Endothelial cell of umbilical vein (primary cell): ENCODE data around the gene KRT33A. TPM values are rescaled to one million over a fixed set of nuclear protein-coding genes. Genes with fewer than 3 reads are reported as not detected.

ENCODE experiments used
- BruUV-seq: library from RNA; stranded (reverse); fragments of 400-500 nt; replicated peaks from 2 replicates; lab custom pipeline; 2021; lab: Mats Ljungman, UMichigan
- CTCF ChIA-PET: fragments of 300-600, 350-600 bp; sonication (Branson Sonifier 250); formaldehyde crosslinking; loops from one replicate; lab custom pipeline; 2021; ENCODE audit warnings: antibody characterized with exemption, inconsistent platforms; lab: Charles Lee
- POLR2A ChIA-PET: fragments of 300-600, 350-600 bp; sonication (Branson Sonifier 250); formaldehyde crosslinking; loops from one replicate; lab custom pipeline; 2021; ENCODE audit warnings: antibody characterized with exemption, inconsistent platforms; lab: Charles Lee
- DNase-seq: peaks from one replicate; pipeline ENCODE4 v3.0.0-alpha.2; 2011; ENCODE audit warnings: low read depth, low spot score
- FAIRE-seq: peaks from 2 replicates; lab custom pipeline; 2011; peaks lifted over from hg19 to GRCh38; lab: Jason Lieb, UNC
- H2AFZ ChIP-seq: 2 replicates; pipeline ENCODE4 v1.6.0; 2012; ENCODE audit warnings: low read depth, low read length, control low read depth, inconsistent platforms
- H3K27ac ChIP-seq: 2 replicates; pipeline ENCODE4 v1.5.1; 2011; ENCODE audit warnings: low read depth, mild to moderate bottlenecking, control low read depth, low read length, moderate library complexity; ENCODE audit not compliant: insufficient read depth
- H3K27me3 ChIP-seq, 2 experiments: 2 replicates each; pipeline versions ENCODE4 v1.6.0 to v1.6.1; 2011; ENCODE audit warnings: low read length in 2 of 2, mixed read lengths in 1 of 2; ENCODE audit not compliant: control insufficient read depth in 2 of 2, insufficient read depth in 2 of 2
- H3K36me3 ChIP-seq, 2 experiments: 2 replicates in 1 of 2; 3 replicates in 1 of 2; pipeline ENCODE4 v1.5.1; 2011; ENCODE audit warnings: low read length in 2 of 2, mild to moderate bottlenecking in 1 of 2, moderate library complexity in 1 of 2; ENCODE audit not compliant: control insufficient read depth in 2 of 2, insufficient read depth in 2 of 2; ENCODE audit errors: extremely low read depth in 1 of 2
- H3K4me1 ChIP-seq: 3 replicates; pipeline ENCODE4 v1.5.1; 2011; ENCODE audit warnings: mild to moderate bottlenecking, low read length; ENCODE audit not compliant: control insufficient read depth, insufficient read depth; ENCODE audit errors: extremely low read depth
- H3K4me2 ChIP-seq: 2 replicates; pipeline ENCODE4 v1.6.1; 2011; ENCODE audit warnings: low read length, control low read depth, mixed read lengths; ENCODE audit not compliant: insufficient read depth
- H3K4me3 ChIP-seq, 3 experiments: fragments of 200-600 bp in 1 of 3; sonication (generic), shearing (Covaris generic) in 1 of 3; replicated peaks in 1 of 3; 2 replicates each; pipeline ENCODE4 v1.5.1; 2011 to 2016; ENCODE audit warnings: control low read depth in 3 of 3, low read length in 3 of 3, mild to moderate bottlenecking in 2 of 3, inconsistent platforms in 1 of 3, low read depth in 1 of 3, moderate library complexity in 1 of 3; ENCODE audit not compliant: insufficient read depth in 1 of 3
- H3K79me2 ChIP-seq: 2 replicates; pipeline ENCODE4 v1.6.0; 2012; ENCODE audit warnings: low read length, inconsistent platforms; ENCODE audit not compliant: control insufficient read depth, insufficient read depth
- H3K9ac ChIP-seq: replicated peaks from 2 replicates; pipeline ENCODE3; 2011; ENCODE audit warnings: low read length, control low read depth; ENCODE audit not compliant: insufficient read depth; ENCODE audit errors: extremely low read depth
- H3K9me1 ChIP-seq: replicated peaks from 3 replicates; pipeline ENCODE4 v1.6.0; 2011; ENCODE audit warnings: mild to moderate bottlenecking, low read length; ENCODE audit not compliant: control insufficient read depth, insufficient read depth; ENCODE audit errors: extremely low read depth
- H3K9me3 ChIP-seq: replicated peaks from 2 replicates; pipeline ENCODE4 v1.5.1; 2012; ENCODE audit warnings: low read length, inconsistent platforms; ENCODE audit not compliant: control insufficient read depth, insufficient read depth
- H4K20me1 ChIP-seq: replicated peaks from 2 replicates; pipeline ENCODE3; 2011; ENCODE audit warnings: mild to moderate bottlenecking, low read length; ENCODE audit not compliant: control insufficient read depth, insufficient read depth; ENCODE audit errors: extremely low read depth
- EZH2 ChIP-seq: IDR thresholded peaks from 2 replicates; pipeline ENCODE4 v1.6.1; 2012; ENCODE audit warnings: borderline replicate concordance, low read depth, mild to moderate bottlenecking, moderate library complexity, low read length, inconsistent platforms; ENCODE audit not compliant: severe bottlenecking
- FOS ChIP-seq: IDR thresholded peaks from 2 replicates; pipeline ENCODE4 v1.6.1; 2011; ENCODE audit warnings: mild to moderate bottlenecking, low read length, moderate library complexity, borderline replicate concordance; ENCODE audit not compliant: insufficient read depth
- GATA2 ChIP-seq: IDR thresholded peaks from 2 replicates; pipeline ENCODE4 v1.7.0; 2011; ENCODE audit warnings: low read depth, mild to moderate bottlenecking, moderate library complexity, mixed read lengths, low read length; ENCODE audit not compliant: insufficient read length, insufficient read depth
- JUN ChIP-seq: IDR thresholded peaks from 2 replicates; pipeline ENCODE4 v1.6.1; 2011; ENCODE audit warnings: borderline replicate concordance, low read depth; ENCODE audit not compliant: insufficient read length, insufficient read depth
- MYC ChIP-seq: IDR thresholded peaks from one replicate; pipeline ENCODE4 v1.6.1; 2011; ENCODE audit warnings: mild to moderate bottlenecking, low read depth, low read length
- POLR2A ChIP-seq: IDR thresholded peaks from 2 replicates; pipeline ENCODE4 v1.6.1; 2012; ENCODE audit warnings: low read depth, mild to moderate bottlenecking, control low read depth, low read length
- POLR2AphosphoS5 ChIP-seq: IDR thresholded peaks from 2 replicates; pipeline ENCODE4 v1.6.1; 2012; ENCODE audit warnings: low read depth, mild to moderate bottlenecking, control low read depth, low read length, moderate library complexity; ENCODE audit not compliant: insufficient read depth
- dilution Hi-C: fragments of 300-500 bp; cut with MboI; formaldehyde crosslinking; loops from one replicate; pipeline ENCODE4 v1.15.0; 2019; ENCODE audit warnings: low sequenced_read_pairs; ENCODE audit not compliant: extremely low pct_ligation_motif_present
- intact Hi-C: fragments of 100-400 bp; cut with micrococcal nuclease; formaldehyde crosslinking; loops from one replicate; pipeline ENCODE4 v1.10.0; 2022
- polyA plus RNA-seq, 4 experiments: library from polyadenylated mRNA; depleted of rRNA in 3 of 4; stranded (reverse) in 3 of 4; unstranded in 1 of 4; fragments of >200 nt; gene quantifications; 2 replicates each; pipeline versions ENCODE4 v1.2.1 to v1.2.3, GENCODE V29; 2011 to 2012; ENCODE audit warnings: missing spikeins in 1 of 4
- total RNA-seq: library from RNA; stranded (reverse); gene quantifications from 2 replicates; pipeline ENCODE4 v1.2.3, GENCODE V29; 2021
- TF ChIP-seq, protein P1 (sequence below), 2 donors: IDR thresholded peaks; 1 replicate in 1 of 2; 2 replicates in 1 of 2; pipeline ENCODE4 v1.5.1; 2011; ENCODE audit warnings: low read length in 2 of 2, mild to moderate bottlenecking in 2 of 2, moderate library complexity in 2 of 2, control low read depth in 1 of 2, inconsistent platforms in 1 of 2, low read depth in 1 of 2; ENCODE audit not compliant: insufficient read depth in 1 of 2; ENCODE audit errors: extremely low read depth in 1 of 2
- TF ChIP-seq, protein P2 (sequence below): IDR thresholded peaks from 2 replicates; pipeline ENCODE4 v1.6.1; 2011; ENCODE audit not compliant: insufficient read depth, insufficient read length

The KRT33A gene
- total and polyA plus RNA-seq, 2 donors (not counting 3 experiments of a cell fraction or from before 2014, with no cell fraction given): not detected

DNA sequence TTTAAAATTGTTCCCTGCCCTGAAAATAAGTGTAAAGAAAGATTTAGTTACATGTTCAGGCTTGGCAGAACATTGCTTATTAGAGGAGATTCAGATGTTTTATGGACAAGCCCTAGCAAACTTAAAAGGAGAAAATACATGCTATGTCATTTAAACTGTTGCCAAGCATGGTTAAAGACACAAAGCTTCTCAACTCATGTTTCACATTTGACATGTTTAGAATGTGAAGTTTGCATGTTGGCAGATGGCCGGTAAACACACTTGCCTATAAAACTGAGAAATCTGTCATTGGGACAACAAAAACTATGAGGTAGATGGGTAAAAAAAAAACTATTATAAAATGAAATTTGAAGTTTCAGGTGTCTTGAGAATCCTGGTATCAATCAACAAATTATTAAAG, 53.8 kb downstream of the KRT33A start:
- no TSS peak for BruUV-seq
- no peaks in the 10 kb centered on the region for H3K79me2 ChIP-seq
- CTCF ChIA-PET: no interaction called here
- no peak for DNase-seq
- dilution Hi-C loops (no loop called here), intact Hi-C loops (no loop called here)
- no peak overlapping the region for H3K27ac ChIP-seq
- POLR2A ChIA-PET: no interaction called here
- H3K9me3 ChIP-seq: no peaks in the 10 kb centered on the region
- no peak overlapping the region for H3K4me3 ChIP-seq
- no peak for FAIRE-seq
- no peak overlapping the region for H3K9ac ChIP-seq
- H2AFZ ChIP-seq: no peak overlapping the region
- H3K27me3 ChIP-seq: no peaks in the 10 kb centered on the region
- H3K36me3 ChIP-seq: no peaks in the 10 kb centered on the region
- no peaks in the 10 kb centered on the region for H3K9me1 ChIP-seq
- no peak overlapping the region for H3K4me2 ChIP-seq
- TF ChIP-seq GATA2 (no peak), FOS (no peak), POLR2A (no peak), EZH2 (no peak), MYC (no peak), JUN (no peak), POLR2AphosphoS5 (no peak)
- TF ChIP-seq, protein P1, sequence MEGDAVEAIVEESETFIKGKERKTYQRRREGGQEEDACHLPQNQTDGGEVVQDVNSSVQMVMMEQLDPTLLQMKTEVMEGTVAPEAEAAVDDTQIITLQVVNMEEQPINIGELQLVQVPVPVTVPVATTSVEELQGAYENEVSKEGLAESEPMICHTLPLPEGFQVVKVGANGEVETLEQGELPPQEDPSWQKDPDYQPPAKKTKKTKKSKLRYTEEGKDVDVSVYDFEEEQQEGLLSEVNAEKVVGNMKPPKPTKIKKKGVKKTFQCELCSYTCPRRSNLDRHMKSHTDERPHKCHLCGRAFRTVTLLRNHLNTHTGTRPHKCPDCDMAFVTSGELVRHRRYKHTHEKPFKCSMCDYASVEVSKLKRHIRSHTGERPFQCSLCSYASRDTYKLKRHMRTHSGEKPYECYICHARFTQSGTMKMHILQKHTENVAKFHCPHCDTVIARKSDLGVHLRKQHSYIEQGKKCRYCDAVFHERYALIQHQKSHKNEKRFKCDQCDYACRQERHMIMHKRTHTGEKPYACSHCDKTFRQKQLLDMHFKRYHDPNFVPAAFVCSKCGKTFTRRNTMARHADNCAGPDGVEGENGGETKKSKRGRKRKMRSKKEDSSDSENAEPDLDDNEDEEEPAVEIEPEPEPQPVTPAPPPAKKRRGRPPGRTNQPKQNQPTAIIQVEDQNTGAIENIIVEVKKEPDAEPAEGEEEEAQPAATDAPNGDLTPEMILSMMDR (IDR thresholded peaks at IDR 0.05; ENCODE audit: extremely low read depth in 1 of 2, insufficient read depth in 1 of 2, low read depth in 1 of 2, low read length in 2 of 2): no peak
- TF ChIP-seq, protein P2, sequence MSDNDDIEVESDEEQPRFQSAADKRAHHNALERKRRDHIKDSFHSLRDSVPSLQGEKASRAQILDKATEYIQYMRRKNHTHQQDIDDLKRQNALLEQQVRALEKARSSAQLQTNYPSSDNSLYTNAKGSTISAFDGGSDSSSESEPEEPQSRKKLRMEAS: no peak
- H4K20me1 ChIP-seq: no peaks in the 10 kb centered on the region
- H3K4me1 ChIP-seq: no peaks in the 10 kb centered on the region

Other genes with a start within 250 kb of the KRT33A start
Only the 30 nearest of the 34 such genes appear.
- not detected in 2 replicates for gene KRTAP4-12, start 226.6 kb downstream of the KRT33A start, total RNA-seq
- gene KRTAP4-12, start 226.6 kb downstream of the KRT33A start, polyA plus RNA-seq: not detected in 2 replicates
- gene KRTAP4-6, start 210.3 kb downstream of the KRT33A start, total RNA-seq: not detected in 2 replicates
- gene KRTAP4-6, start 210.3 kb downstream of the KRT33A start, polyA plus RNA-seq: not detected in 2 replicates
- not detected in 2 replicates for gene KRTAP4-5, start 201.0 kb downstream of the KRT33A start, total RNA-seq
- gene KRTAP4-5, start 201.0 kb downstream of the KRT33A start, polyA plus RNA-seq: not detected in 2 replicates
- gene KRTAP4-4, start 190.1 kb downstream of the KRT33A start, total RNA-seq: not detected in 2 replicates
- not detected in 2 replicates for gene KRTAP4-4, start 190.1 kb downstream of the KRT33A start, polyA plus RNA-seq
- not detected in 2 replicates for gene KRTAP4-3, start 182.6 kb downstream of the KRT33A start, total RNA-seq
- gene KRTAP4-3, start 182.6 kb downstream of the KRT33A start, polyA plus RNA-seq: not detected in 2 replicates
- gene KRTAP4-2, start 172.6 kb downstream of the KRT33A start, total RNA-seq: not detected in 2 replicates
- gene KRTAP4-2, start 172.6 kb downstream of the KRT33A start, polyA plus RNA-seq: not detected in 2 replicates
- not detected in 2 replicates for gene KRTAP4-1, start 165.9 kb downstream of the KRT33A start, total RNA-seq
- gene KRTAP4-1, start 165.9 kb downstream of the KRT33A start, polyA plus RNA-seq: not detected in 2 replicates
- not detected in 2 replicates for gene KRTAP9-1, start 160.9 kb downstream of the KRT33A start, total RNA-seq
- gene KRTAP9-1, start 160.9 kb downstream of the KRT33A start, polyA plus RNA-seq: not detected in 2 replicates
- not detected in 2 replicates for gene KRTAP9-2, start 124.2 kb downstream of the KRT33A start, total RNA-seq
- gene KRTAP9-2, start 124.2 kb downstream of the KRT33A start, polyA plus RNA-seq: not detected in 2 replicates
- gene KRTAP9-3, start 118.4 kb downstream of the KRT33A start, total RNA-seq: not detected in 2 replicates
- gene KRTAP9-3, start 118.4 kb downstream of the KRT33A start, polyA plus RNA-seq: not detected in 2 replicates
- not detected in 2 replicates for gene KRTAP9-8, start 112.8 kb downstream of the KRT33A start, total RNA-seq
- not detected in 2 replicates for gene KRTAP9-8, start 112.8 kb downstream of the KRT33A start, polyA plus RNA-seq
- not detected in 2 replicates for gene KRTAP9-4, start 101.1 kb downstream of the KRT33A start, total RNA-seq
- not detected in 2 replicates for gene KRTAP9-4, start 101.1 kb downstream of the KRT33A start, polyA plus RNA-seq
- gene KRTAP9-9, start 95.4 kb downstream of the KRT33A start, total RNA-seq: not detected in 2 replicates
- not detected in 2 replicates for gene KRTAP9-9, start 95.4 kb downstream of the KRT33A start, polyA plus RNA-seq
- gene KRTAP9-6, start 85.5 kb downstream of the KRT33A start, total RNA-seq: not detected in 2 replicates
- gene KRTAP9-6, start 85.5 kb downstream of the KRT33A start, polyA plus RNA-seq: not detected in 2 replicates
- not detected in 2 replicates for gene KRTAP9-7, start 75.1 kb downstream of the KRT33A start, total RNA-seq
- gene KRTAP9-7, start 75.1 kb downstream of the KRT33A start, polyA plus RNA-seq: not detected in 2 replicates
- gene KRTAP29-1, start 48.0 kb downstream of the KRT33A start, total RNA-seq: not detected in 2 replicates
- gene KRTAP29-1, start 48.0 kb downstream of the KRT33A start, polyA plus RNA-seq: not detected in 2 replicates
- not detected in 2 replicates for gene KRTAP16-1, start 41.5 kb downstream of the KRT33A start, total RNA-seq
- gene KRTAP16-1, start 41.5 kb downstream of the KRT33A start, polyA plus RNA-seq: not detected in 2 replicates
- not detected in 2 replicates for gene KRTAP17-1, start 35.1 kb downstream of the KRT33A start, total RNA-seq
- not detected in 2 replicates for gene KRTAP17-1, start 35.1 kb downstream of the KRT33A start, polyA plus RNA-seq
- not detected in 2 replicates for gene KRT33B, start 19.0 kb upstream of the KRT33A start, total RNA-seq
- gene KRT33B, start 19.0 kb upstream of the KRT33A start, polyA plus RNA-seq: not detected in 2 replicates
- not detected in 2 replicates for gene KRT34, start 31.5 kb upstream of the KRT33A start, total RNA-seq
- gene KRT34, start 31.5 kb upstream of the KRT33A start, polyA plus RNA-seq: not detected in 2 replicates
- not detected in 2 replicates for gene KRT31, start 46.8 kb upstream of the KRT33A start, total RNA-seq
- not detected in 2 replicates for gene KRT31, start 46.8 kb upstream of the KRT33A start, polyA plus RNA-seq
- gene KRT37, start 73.8 kb upstream of the KRT33A start, total RNA-seq: not detected in 2 replicates
- gene KRT37, start 73.8 kb upstream of the KRT33A start, polyA plus RNA-seq: not detected in 2 replicates
- not detected in 2 replicates for gene KRT38, start 90.2 kb upstream of the KRT33A start, total RNA-seq
- not detected in 2 replicates for gene KRT38, start 90.2 kb upstream of the KRT33A start, polyA plus RNA-seq
- not detected in 2 replicates for gene KRT32, start 116.6 kb upstream of the KRT33A start, total RNA-seq
- gene KRT32, start 116.6 kb upstream of the KRT33A start, polyA plus RNA-seq: not detected in 2 replicates
- not detected in 2 replicates for gene KRT35, start 130.3 kb upstream of the KRT33A start, total RNA-seq
- gene KRT35, start 130.3 kb upstream of the KRT33A start, polyA plus RNA-seq: 0.08 TPM in 1 of 2 replicates, not detected in the other
- gene KRT36, start 139.1 kb upstream of the KRT33A start, total RNA-seq: not detected in 2 replicates
- 0.04 and 0.11 TPM in 2 replicates for gene KRT36, start 139.1 kb upstream of the KRT33A start, polyA plus RNA-seq
- gene KRT13, start 154.8 kb upstream of the KRT33A start, total RNA-seq: not detected in 2 replicates
- gene KRT13, start 154.8 kb upstream of the KRT33A start, polyA plus RNA-seq: not detected in 2 replicates
- gene KRT15, start 168.1 kb upstream of the KRT33A start, total RNA-seq: 2.8 TPM in 2 replicates
- gene KRT15, start 168.1 kb upstream of the KRT33A start, polyA plus RNA-seq: 0.68 and 0.83 TPM in 2 replicates
- 14.9 and 23.3 TPM in 2 replicates for gene KRT19, start 177.5 kb upstream of the KRT33A start, total RNA-seq
- gene KRT19, start 177.5 kb upstream of the KRT33A start, polyA plus RNA-seq: 12.9 and 20.1 TPM in 2 replicates
- not detected in 2 replicates for gene KRT9, start 221.2 kb upstream of the KRT33A start, total RNA-seq
- not detected in 2 replicates for gene KRT9, start 221.2 kb upstream of the KRT33A start, polyA plus RNA-seq